Neural cell (in vitro differentiated cells): ENCODE results near the gene ITPA.

Experiments
- EP300 ChIP-seq: fragments of 450-650 bp; conservative IDR thresholded peaks from 2 replicates; pipeline ENCODE4 v1.6.1; 2014; ENCODE audit warnings: antibody characterized with exemption, mild to moderate bottlenecking, moderate library complexity; ENCODE audit not compliant: poor library complexity, severe bottlenecking
- EZH2 ChIP-seq: fragments of 200-600, 300-800 bp; shearing (Covaris generic), sonication (generic); IDR thresholded peaks from 2 replicates; pipeline ENCODE4 v1.6.1; 2014; ENCODE audit warnings: antibody characterized with exemption, low read length, borderline replicate concordance, mild to moderate bottlenecking; ENCODE audit not compliant: insufficient read depth, poor library complexity, severe bottlenecking
- RAD21 ChIP-seq: fragments of 450-650 bp; conservative IDR thresholded peaks from 2 replicates; pipeline ENCODE4 v1.6.1; 2014; ENCODE audit warnings: antibody characterized with exemption, mild to moderate bottlenecking, moderate library complexity
- TF ChIP-seq, protein P1 (sequence below): fragments of 450-650 bp; IDR thresholded peaks from 2 replicates; pipeline ENCODE4 v1.5.1; 2014; ENCODE audit warnings: antibody characterized with exemption, mild to moderate bottlenecking, moderate library complexity; ENCODE audit not compliant: poor library complexity, severe bottlenecking

DNA sequence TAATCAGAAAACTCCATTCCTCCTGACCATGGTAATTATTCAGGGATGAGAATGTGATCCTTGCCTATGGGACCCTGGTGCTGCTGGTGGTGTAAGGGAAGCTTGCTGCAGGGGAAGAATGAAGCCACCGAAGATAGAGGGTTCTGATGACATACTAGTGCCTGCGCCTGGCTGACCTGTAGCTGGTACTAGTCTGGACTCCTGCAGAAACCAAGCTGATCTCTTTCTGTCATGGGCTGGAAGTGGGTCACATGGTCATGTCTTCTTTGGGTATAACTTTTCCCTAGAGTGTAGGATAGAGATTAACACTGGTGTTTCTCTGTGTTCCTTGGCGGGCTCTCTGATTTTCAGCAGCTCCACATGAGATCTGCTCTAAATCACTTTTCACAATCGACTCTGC, 38.3 kb downstream of the ITPA start:
- TF ChIP-seq, protein P1, sequence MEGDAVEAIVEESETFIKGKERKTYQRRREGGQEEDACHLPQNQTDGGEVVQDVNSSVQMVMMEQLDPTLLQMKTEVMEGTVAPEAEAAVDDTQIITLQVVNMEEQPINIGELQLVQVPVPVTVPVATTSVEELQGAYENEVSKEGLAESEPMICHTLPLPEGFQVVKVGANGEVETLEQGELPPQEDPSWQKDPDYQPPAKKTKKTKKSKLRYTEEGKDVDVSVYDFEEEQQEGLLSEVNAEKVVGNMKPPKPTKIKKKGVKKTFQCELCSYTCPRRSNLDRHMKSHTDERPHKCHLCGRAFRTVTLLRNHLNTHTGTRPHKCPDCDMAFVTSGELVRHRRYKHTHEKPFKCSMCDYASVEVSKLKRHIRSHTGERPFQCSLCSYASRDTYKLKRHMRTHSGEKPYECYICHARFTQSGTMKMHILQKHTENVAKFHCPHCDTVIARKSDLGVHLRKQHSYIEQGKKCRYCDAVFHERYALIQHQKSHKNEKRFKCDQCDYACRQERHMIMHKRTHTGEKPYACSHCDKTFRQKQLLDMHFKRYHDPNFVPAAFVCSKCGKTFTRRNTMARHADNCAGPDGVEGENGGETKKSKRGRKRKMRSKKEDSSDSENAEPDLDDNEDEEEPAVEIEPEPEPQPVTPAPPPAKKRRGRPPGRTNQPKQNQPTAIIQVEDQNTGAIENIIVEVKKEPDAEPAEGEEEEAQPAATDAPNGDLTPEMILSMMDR: no peak
- TF ChIP-seq RAD21 (no peak), EZH2 (no peak), EP300 (no peak)
